ENCODE data around the gene CRYBA4. TPM values are rescaled to one million over a fixed set of nuclear protein-coding genes. Genes with fewer than 3 reads are reported as not detected.

CRYBA4 gene
- polyA plus RNA-seq, 1 donor (not counting 4 experiments of a cell fraction or from before 2014, with no cell fraction given): not detected

GRCh38 chr22:26599505-26599904 is 22.3 kb upstream of the CRYBA4 start:
- TF ChIP-seq EZH2 (IDR thresholded peaks at IDR 0.05; ENCODE audit: low read length) (no peak), CTCF (optimal IDR thresholded peaks at IDR 0.05 in 1 of 3, IDR thresholded peaks at IDR 0.05 in 1 of 3, conservative IDR thresholded peaks at IDR 0.05 in 1 of 3; ENCODE audit: extremely low read depth in 1 of 3, insufficient read depth in 2 of 3, low read length in 3 of 3) (no peak)
- dilution Hi-C loops (cut with MboI; ENCODE audit: extremely low pct_ligation_motif_present, low sequenced_read_pairs): no loop called here
- H3K9ac ChIP-seq (ENCODE audit: control insufficient read depth, extremely low read depth, insufficient read depth, low read length): no peak overlapping the region
- DNase-seq (ENCODE audit: low read depth, low spot score) (no peak), FAIRE-seq (no peak)
- H4K20me1 ChIP-seq (ENCODE audit: control insufficient read depth, extremely low read depth, insufficient read depth, low read length): no peaks in the 10 kb centered on the region
- peaks cover 5% of the 10 kb centered on the region for H3K4me1 ChIP-seq (ENCODE audit: control insufficient read depth, extremely low read depth, insufficient read depth, low read length)
- peaks cover 4% of the 10 kb centered on the region for H3K27me3 ChIP-seq (ENCODE audit: control insufficient read depth, extremely low read depth, insufficient read depth, low read length)
- no peaks in the 10 kb centered on the region for H3K9me1 ChIP-seq (ENCODE audit: control insufficient read depth, extremely low read depth, insufficient read depth, low read length)
- no peak overlapping the region for H2AFZ ChIP-seq (ENCODE audit: control insufficient read depth, low read length)
- no peaks in the 10 kb centered on the region for H3K36me3 ChIP-seq (ENCODE audit: control insufficient read depth in 2 of 2, extremely low read depth in 1 of 2, insufficient read depth in 2 of 2, low read length in 2 of 2)
- H3K79me2 ChIP-seq (ENCODE audit: control insufficient read depth, insufficient read depth, low read length): no peaks in the 10 kb centered on the region
- no peak overlapping the region for H3K4me2 ChIP-seq (ENCODE audit: control insufficient read depth, extremely low read depth, insufficient read depth, low read depth, low read length)
- H3K27ac ChIP-seq (ENCODE audit: control insufficient read depth, insufficient read depth, low read length): no peak overlapping the region
- H3K4me3 ChIP-seq (ENCODE audit: control insufficient read depth in 2 of 3, extremely low read depth in 1 of 3, insufficient read depth in 2 of 3, low read depth in 1 of 3, low read length in 3 of 3): no peak overlapping the region
- no peaks in the 10 kb centered on the region for H3K9me3 ChIP-seq (ENCODE audit: control insufficient read depth, low read depth, low read length)

GRCh38 chr22:26601726-26602125 is 20.0 kb upstream of the CRYBA4 start:
- DNase-seq (ENCODE audit: low read depth, low spot score): no peak
- H4K20me1 ChIP-seq (ENCODE audit: control insufficient read depth, extremely low read depth, insufficient read depth, low read length): no peaks in the 10 kb centered on the region
- no peak overlapping the region for H3K4me3 ChIP-seq (ENCODE audit: control insufficient read depth in 2 of 3, extremely low read depth in 1 of 3, insufficient read depth in 2 of 3, low read depth in 1 of 3, low read length in 3 of 3)
- dilution Hi-C loops (cut with MboI; ENCODE audit: extremely low pct_ligation_motif_present, low sequenced_read_pairs): no loop called here
- FAIRE-seq: no peak
- H3K9me3 ChIP-seq (ENCODE audit: control insufficient read depth, low read depth, low read length): no peaks in the 10 kb centered on the region
- no peaks in the 10 kb centered on the region for H3K79me2 ChIP-seq (ENCODE audit: control insufficient read depth, insufficient read depth, low read length)
- H3K9me1 ChIP-seq (ENCODE audit: control insufficient read depth, extremely low read depth, insufficient read depth, low read length): no peaks in the 10 kb centered on the region
- no peaks in the 10 kb centered on the region for H3K36me3 ChIP-seq (ENCODE audit: control insufficient read depth in 2 of 2, extremely low read depth in 1 of 2, insufficient read depth in 2 of 2, low read length in 2 of 2)
- H2AFZ ChIP-seq (ENCODE audit: control insufficient read depth, low read length): no peak overlapping the region
- no peak overlapping the region for H3K4me2 ChIP-seq (ENCODE audit: control insufficient read depth, extremely low read depth, insufficient read depth, low read depth, low read length)
- no peaks in the 10 kb centered on the region for H3K27me3 ChIP-seq (ENCODE audit: control insufficient read depth, extremely low read depth, insufficient read depth, low read length)
- no peak overlapping the region for H3K27ac ChIP-seq (ENCODE audit: control insufficient read depth, insufficient read depth, low read length)
- peaks cover 5% of the 10 kb centered on the region for H3K4me1 ChIP-seq (ENCODE audit: control insufficient read depth, extremely low read depth, insufficient read depth, low read length)
- TF ChIP-seq EZH2 (IDR thresholded peaks at IDR 0.05; ENCODE audit: low read length): no peak
- no peak for TF ChIP-seq CTCF (optimal IDR thresholded peaks at IDR 0.05 in 1 of 3, IDR thresholded peaks at IDR 0.05 in 1 of 3, conservative IDR thresholded peaks at IDR 0.05 in 1 of 3; ENCODE audit: extremely low read depth in 1 of 3, insufficient read depth in 2 of 3, low read length in 3 of 3)
- H3K9ac ChIP-seq (ENCODE audit: control insufficient read depth, extremely low read depth, insufficient read depth, low read length): no peak overlapping the region
